Hematopoietic multipotent progenitor cell treated with erythropoietin and hydrocortisone succinate and interleukin-3 and kit ligand, for 15 days (in vitro differentiated cells): ENCODE measurements around the gene ELAPOR2.
"Not testable (repeated sequence)": the region's sequence is repeated elsewhere in the genome, so short reads cannot be mapped to it uniquely, and the experiment has no call there.

Experiments
- DNase-seq: peaks from one replicate; pipeline ENCODE4 v3.0.0-alpha.2; 2015; ENCODE audit warnings: low spot score

ELAPOR2 gene

DNA sequence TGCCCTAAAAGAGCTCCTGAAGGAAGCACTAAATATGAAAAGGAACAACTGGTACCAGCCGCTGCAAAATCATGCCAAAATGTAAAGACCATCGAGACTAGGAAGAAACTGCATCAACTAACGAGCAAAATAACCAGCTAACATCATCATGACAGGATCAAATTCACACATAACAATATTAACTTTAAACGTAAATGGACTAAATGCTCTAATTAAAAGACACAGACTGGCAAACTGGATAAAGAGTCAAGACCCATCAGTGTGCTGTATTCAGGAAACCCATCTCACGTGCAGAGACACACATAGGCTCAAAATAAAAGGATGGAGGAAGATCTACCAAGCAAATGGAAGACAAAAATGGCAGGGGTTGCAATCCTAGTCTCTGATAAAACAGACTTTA is 17.9 kb downstream of the ELAPOR2 start:
- DNase-seq = not testable (repeated sequence)

DNA sequence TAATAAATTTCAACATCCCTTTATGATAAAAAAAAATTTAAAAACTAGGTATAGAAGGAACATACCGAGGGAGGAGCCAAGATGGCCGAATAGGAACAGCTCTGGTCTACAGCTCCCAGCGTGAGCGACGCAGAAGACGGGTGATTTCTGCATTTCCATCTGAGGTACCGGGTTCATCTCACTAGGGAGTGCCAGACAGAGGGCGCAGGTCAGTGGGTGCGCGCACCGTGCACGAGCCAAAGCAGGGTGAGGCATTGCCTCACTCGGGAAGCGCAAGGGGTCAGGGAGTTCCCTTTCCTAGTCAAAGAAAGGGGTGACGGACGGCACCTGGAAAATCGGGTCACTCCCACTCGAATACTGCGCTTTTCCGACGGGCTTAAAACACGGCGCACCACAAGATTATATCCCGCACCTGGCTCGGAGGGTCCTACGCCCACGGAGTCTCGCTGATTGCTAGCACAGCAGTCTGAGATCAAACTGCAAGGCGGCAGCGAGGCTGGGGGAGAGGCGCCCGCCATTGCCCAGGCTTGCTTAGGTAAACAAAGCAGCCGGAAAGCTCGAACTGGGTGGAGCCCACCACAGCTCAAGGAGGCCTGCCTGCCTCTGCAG is 19.7 kb downstream of the ELAPOR2 start:
- not testable (repeated sequence) for DNase-seq

DNA sequence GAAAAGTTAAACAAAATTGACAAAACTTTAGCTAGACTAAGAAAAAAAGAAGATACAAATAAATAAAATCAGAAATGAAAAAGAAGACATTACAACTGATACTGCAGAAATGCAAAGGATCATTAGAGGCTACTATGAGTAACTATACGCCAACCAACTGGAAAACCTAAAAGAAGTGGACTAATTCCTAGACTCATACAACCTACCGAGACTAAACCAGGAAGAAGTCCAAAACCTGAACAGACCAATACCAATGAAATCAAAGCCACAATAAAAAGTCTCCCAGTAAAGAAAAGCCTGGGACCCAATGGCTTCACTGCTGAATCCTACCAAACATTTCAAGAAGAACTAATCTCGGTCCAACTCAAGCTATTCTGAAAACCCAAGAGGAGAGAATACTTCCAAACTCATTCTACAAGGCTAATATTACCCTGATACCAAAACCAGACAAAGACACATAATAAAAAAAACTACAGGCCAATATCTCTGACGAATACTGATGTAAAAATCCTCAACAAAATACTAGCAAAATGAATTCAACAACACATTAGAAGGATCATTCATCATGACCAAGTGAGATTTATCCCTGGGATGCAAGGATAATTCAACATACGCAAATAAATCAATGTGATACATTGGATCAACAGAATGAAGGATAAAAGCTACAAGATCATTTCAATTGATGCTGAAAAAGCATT is 20.3 kb downstream of the ELAPOR2 start:
- no peak for DNase-seq

DNA sequence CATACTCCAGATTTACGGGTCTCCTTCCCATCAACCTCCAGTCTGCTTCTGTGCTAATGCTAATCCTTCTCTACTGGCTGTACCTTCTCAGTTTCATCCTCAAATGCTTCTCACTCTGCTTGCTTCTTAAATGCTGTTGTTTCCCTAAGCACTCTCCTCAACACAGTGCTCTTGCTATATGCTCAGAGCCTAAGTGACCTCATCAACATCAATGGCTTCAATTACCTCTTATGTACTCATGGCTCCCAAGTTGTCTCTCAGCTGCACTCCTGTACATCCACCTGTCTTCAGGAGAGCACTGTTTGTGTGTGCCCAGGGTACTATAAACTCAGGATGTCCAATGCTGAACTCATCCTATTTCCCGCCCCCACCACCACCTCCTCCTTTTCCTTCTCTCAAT is 22.5 kb downstream of the ELAPOR2 start:
- DNase-seq = no peak

DNA sequence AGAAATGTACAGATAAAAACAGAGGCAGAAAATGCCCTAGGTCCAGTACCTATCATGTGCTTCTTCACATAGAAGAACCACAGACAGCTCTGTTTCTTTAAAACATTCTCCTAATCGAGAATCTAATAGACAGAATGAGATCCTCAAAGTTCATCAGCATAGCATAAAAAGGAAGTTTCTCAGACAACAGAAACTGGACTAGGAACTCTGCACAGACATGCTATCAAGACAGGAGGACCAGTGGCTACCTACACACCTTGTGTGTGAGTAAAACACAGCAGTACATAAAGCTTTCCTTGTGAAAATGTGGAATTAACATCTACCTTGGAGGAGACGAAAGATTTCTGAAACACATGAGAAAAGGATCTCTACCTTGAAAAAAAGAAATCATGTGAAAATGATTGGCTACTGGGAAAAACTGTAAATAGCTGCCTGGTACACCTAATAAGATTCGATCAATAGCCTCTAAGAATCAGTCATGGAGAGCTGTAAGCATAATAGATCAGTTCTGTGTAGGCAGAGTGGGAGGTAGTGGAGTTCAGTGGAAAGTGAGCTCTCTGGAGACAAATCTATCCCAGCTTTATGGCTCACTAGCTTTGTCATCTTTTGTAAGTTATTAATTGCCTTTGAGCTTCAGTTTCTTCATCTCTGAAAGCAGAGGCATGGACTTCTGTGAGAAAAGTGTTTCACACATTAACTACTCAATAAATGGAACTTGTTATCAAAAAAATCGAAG is 26.7 kb downstream of the ELAPOR2 start:
- no peak for DNase-seq

DNA sequence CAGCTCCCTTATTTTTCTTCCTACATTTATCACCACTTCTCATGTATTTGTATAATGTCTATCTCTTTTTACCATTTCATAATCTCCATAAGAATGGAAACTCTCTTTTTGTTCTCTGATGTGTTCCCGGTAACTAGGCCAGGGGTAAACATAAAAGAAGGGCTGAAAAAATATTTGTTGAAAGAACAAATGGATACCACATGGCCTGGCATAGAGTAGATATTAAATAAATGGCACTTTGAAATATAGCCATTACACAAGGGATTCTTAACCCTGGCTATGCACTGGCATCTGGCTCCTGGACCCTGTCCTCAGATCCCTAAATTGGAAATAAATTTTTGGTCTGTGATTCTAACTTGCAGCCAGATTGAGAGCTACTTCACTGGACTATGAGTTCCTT is 30.4 kb downstream of the ELAPOR2 start:
- no peak for DNase-seq

DNA sequence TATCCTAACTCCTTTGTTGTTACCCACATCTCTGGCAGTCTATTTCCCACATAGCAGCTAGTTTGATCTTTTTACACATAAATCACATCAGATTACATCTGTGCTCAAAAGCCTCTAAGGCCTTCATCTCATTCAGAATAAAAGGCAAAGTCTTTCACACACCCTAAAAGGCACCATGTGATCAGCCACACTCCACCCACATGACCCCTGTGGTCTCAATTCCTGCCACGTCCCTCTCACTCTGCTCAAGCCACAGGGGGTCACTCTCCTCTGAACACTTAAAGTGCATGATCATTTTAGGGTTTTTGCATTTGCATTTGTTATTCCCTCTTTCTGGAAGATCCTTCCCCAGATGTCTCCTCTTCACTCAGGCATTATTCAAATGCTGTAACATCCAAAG is 30.8 kb downstream of the ELAPOR2 start:
- DNase-seq = no peak

DNA sequence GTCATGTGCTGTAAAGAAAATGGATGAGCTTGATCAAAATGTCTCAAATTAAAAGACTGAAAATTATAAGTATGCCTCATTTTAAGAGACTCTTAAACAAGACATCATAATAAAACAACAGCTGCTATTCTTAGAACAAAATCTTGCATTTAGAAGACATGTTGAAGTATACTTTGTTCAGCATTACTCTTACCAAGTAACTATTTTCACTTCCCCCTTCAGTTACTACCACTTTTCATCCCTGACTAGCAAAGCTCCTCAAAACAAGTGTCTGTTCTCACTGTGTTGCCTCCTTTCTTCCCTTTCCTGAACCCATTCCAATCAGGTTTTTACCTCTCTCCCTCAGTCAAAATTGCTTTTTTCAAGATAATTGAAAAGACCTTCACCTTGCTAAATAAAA is 31.6 kb downstream of the ELAPOR2 start:
- DNase-seq = no peak

DNA sequence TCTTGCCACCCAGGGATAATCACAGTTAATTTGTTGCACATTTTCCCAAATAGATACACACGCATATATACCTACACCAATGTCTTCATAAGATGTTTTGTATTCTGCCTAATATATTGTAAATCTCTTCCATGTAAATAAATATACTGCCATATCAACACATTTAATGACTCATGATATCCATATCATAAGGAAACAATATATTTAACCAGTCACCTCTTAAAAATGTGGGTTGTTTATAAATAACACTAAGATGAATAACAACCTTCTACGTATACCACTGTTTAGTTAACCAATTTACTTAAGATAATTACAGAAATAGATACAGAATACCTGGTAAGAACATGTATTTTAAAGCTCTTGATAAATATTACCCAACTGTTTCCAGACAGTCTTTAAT is 38.2 kb downstream of the ELAPOR2 start:
- DNase-seq = no peak

DNA sequence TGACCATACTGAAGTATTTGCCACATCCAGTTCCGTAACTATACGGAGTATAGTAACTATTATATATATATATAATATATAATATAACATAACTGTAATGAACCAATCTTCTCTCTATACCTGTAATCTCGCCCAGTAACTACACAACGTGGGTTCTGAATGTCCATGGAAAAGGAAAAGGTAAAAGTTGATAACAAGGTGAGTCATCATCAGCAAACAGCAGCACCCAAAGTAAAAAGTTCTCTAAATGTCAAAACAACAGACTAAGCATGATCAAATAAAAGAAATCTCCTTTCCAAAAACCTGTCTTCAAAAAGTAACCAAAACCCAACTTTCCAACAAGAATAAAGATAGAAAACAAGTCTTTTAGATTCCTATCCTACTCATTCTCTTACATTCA is 42.8 kb downstream of the ELAPOR2 start:
- DNase-seq = no peak

DNA sequence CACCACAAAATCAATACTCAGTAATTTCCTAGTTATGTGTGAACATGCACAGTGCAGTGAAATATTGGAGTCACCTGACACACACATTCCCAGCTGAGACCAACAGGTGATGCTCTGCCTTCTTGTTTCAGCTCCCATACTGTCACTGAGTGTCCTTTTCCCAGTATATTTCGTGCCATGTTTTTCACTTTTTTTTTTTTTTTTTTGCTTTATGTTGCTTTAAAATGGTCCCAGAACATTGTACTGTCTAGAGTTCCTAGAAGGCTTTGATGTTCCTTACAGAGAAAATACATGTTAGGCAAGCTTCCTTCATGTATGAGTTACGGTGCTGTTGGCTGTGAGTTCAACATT is 45.6 kb downstream of the ELAPOR2 start:
- DNase-seq = no peak

DNA sequence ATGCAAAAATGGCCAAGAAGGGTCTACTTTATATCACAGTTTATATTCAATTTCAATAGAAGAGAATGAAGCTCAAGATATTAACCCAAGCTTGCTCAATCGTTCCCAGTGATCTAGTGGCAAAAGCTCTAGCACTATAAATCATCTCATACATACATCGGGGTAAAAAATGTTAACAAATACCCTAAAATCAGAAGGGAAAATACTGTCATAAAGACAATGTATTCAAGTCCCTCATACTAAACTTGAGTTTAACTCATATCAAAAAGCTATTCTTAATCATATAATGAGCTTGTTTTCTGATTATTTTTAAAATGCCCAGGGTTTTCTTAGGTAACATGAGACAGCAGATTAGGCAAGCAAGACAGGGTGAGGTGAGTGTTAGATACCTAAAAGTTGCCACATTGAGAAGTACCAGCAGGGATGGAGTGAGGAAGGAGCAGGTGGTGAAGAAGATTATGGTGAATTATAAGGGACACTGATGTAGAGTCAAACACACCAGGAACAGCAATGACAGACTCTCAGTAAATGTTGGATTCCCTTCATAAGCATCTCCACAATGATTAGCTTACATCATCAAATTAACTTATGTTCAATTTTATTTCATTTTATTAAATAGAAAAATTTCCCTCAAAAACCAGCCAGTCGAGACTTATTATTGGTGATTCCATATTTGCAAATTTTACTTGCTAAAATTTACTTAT is 46.2 kb downstream of the ELAPOR2 start:
- DNase-seq = no peak
